ENCODE results near the gene URB1. TPM values are rescaled to one million over a fixed set of nuclear protein-coding genes. Genes with fewer than 3 reads are reported as not detected.

The URB1 gene
- polyA plus RNA-seq, 1 of the 3 experiments (the other 2 are of a cell fraction): 9.9 TPM

DNA sequence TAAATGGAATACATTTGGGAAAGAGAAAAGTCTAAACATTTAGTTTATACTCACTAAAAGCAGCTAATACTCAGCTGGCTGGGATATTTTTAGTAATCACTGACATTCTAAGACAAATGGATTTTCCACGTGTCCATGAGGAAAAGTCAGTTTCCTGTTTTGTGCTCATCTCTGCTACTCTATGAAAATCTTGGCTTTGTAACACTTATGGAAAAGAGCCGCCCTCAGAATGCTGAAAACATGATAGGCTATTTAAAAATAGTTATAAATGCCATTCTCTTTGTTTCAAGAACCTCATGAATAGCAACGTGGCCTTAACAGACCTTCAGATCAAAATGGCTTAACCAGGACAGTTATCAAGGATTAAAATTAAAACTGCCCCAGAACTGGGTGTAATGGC, 64.2 kb downstream of the URB1 start:
- Histone ChIP-seq H3F3A (replicated peaks; ENCODE audit: insufficient read depth) (peaks cover 46% of the 10 kb centered on the region), H3K9ac (no peak overlapping the region), H3K9me3 (0 out of 2 replicates have a peak, but pooled peaks cover 8% of the 10 kb centered on the region), H3K4me1 (ENCODE audit: control insufficient read depth in 1 of 2, insufficient read depth in 2 of 2, low read depth in 1 of 2, low read length in 1 of 2) (peaks cover 0 to 7% of the 10 kb centered on the region in 2 experiments; a peak in 1 of 4 replicates), H3K36me3 (replicated peaks in 1 of 2; ENCODE audit: control insufficient read depth in 1 of 2, insufficient read depth in 2 of 2, low read length in 1 of 2) (peaks cover 96 to 97% of the 10 kb centered on the region in 2 experiments), H3K9me2 (no peaks in the 10 kb centered on the region), H3K27ac (ENCODE audit: low read depth in 2 of 2, low read length in 1 of 2) (peak overlapping the region; percentile 43 to 62; a peak in 3 of 4 replicates), H3K79me2 (ENCODE audit: insufficient read depth) (peaks cover 23% of the 10 kb centered on the region; the same call in 1 of the 2 replicates), H3K4me3 (ENCODE audit: low read depth in 2 of 2, low read length in 1 of 2) (no peak overlapping the region), H4K20me1 (ENCODE audit: insufficient read depth) (no peaks in the 10 kb centered on the region), H3K4me2 (peak overlapping the region; percentile 3; the same call in 1 of the 2 replicates), H2AFZ (ENCODE audit: low read depth) (no peak overlapping the region), H3K27me3 (ENCODE audit: insufficient read depth) (no peaks in the 10 kb centered on the region)
- WGBS (ENCODE audit: low lambda C conversion rate): 62% methylated on average over 3 of the region's 3 CpGs
- ChIA-PET POLR2A (no interaction called here), CTCF (interaction anchor here (0.6 kb wide), 1 partner anchor 338 kb away, joined by 3 read pairs; no protein-coding TSS in a partner anchor)
- TF ChIP-seq, protein P1, sequence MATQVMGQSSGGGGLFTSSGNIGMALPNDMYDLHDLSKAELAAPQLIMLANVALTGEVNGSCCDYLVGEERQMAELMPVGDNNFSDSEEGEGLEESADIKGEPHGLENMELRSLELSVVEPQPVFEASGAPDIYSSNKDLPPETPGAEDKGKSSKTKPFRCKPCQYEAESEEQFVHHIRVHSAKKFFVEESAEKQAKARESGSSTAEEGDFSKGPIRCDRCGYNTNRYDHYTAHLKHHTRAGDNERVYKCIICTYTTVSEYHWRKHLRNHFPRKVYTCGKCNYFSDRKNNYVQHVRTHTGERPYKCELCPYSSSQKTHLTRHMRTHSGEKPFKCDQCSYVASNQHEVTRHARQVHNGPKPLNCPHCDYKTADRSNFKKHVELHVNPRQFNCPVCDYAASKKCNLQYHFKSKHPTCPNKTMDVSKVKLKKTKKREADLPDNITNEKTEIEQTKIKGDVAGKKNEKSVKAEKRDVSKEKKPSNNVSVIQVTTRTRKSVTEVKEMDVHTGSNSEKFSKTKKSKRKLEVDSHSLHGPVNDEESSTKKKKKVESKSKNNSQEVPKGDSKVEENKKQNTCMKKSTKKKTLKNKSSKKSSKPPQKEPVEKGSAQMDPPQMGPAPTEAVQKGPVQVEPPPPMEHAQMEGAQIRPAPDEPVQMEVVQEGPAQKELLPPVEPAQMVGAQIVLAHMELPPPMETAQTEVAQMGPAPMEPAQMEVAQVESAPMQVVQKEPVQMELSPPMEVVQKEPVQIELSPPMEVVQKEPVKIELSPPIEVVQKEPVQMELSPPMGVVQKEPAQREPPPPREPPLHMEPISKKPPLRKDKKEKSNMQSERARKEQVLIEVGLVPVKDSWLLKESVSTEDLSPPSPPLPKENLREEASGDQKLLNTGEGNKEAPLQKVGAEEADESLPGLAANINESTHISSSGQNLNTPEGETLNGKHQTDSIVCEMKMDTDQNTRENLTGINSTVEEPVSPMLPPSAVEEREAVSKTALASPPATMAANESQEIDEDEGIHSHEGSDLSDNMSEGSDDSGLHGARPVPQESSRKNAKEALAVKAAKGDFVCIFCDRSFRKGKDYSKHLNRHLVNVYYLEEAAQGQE (IDR thresholded peaks at IDR 0.05; ENCODE audit: low read depth, low read length): no peak
- TF ChIP-seq YY1 (IDR thresholded peaks at IDR 0.05; ENCODE audit: low read depth) (no peak), SMC3 (IDR thresholded peaks at IDR 0.05; ENCODE audit: low read depth, low read length) (no peak), GABPA (IDR thresholded peaks at IDR 0.05; ENCODE audit: low read depth) (no peak), SIN3A (IDR thresholded peaks at IDR 0.05; ENCODE audit: borderline replicate concordance, low read depth, low read length) (no peak), MEF2A (IDR thresholded peaks at IDR 0.05; ENCODE audit: borderline replicate concordance, low read depth) (peak; percentile 40; the same call in 1 of the 2 replicates), RAD21 (IDR thresholded peaks at IDR 0.05; ENCODE audit: low read length) (no peak), EZH2phosphoT487 (IDR thresholded peaks at IDR 0.05; ENCODE audit: borderline replicate concordance, low read depth) (no peak)
- TF ChIP-seq, protein P2, sequence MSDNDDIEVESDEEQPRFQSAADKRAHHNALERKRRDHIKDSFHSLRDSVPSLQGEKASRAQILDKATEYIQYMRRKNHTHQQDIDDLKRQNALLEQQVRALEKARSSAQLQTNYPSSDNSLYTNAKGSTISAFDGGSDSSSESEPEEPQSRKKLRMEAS (IDR thresholded peaks at IDR 0.05; ENCODE audit: low read depth): 0 out of 2 replicates have a peak, but pooled peaks have one; percentile 18
- TF ChIP-seq, protein P3, sequence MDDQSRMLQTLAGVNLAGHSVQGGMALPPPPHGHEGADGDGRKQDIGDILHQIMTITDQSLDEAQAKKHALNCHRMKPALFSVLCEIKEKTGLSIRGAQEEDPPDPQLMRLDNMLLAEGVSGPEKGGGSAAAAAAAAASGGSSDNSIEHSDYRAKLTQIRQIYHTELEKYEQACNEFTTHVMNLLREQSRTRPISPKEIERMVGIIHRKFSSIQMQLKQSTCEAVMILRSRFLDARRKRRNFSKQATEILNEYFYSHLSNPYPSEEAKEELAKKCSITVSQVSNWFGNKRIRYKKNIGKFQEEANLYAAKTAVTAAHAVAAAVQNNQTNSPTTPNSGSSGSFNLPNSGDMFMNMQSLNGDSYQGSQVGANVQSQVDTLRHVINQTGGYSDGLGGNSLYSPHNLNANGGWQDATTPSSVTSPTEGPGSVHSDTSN (IDR thresholded peaks at IDR 0.05): 0 out of 2 replicates have a peak, but pooled peaks have one; percentile 6
- TF ChIP-seq, protein P4, sequence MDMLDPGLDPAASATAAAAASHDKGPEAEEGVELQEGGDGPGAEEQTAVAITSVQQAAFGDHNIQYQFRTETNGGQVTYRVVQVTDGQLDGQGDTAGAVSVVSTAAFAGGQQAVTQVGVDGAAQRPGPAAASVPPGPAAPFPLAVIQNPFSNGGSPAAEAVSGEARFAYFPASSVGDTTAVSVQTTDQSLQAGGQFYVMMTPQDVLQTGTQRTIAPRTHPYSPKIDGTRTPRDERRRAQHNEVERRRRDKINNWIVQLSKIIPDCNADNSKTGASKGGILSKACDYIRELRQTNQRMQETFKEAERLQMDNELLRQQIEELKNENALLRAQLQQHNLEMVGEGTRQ (IDR thresholded peaks at IDR 0.05; ENCODE audit: borderline replicate concordance, low read depth, low read length): no peak
- DNase-seq: no peak
